ENCODE measurements around the gene MEIOB.

The MEIOB gene

GRCh38 chr16:1785846-1786170 is 86.2 kb downstream of the MEIOB start:
- DNase-seq = no peak

DNA sequence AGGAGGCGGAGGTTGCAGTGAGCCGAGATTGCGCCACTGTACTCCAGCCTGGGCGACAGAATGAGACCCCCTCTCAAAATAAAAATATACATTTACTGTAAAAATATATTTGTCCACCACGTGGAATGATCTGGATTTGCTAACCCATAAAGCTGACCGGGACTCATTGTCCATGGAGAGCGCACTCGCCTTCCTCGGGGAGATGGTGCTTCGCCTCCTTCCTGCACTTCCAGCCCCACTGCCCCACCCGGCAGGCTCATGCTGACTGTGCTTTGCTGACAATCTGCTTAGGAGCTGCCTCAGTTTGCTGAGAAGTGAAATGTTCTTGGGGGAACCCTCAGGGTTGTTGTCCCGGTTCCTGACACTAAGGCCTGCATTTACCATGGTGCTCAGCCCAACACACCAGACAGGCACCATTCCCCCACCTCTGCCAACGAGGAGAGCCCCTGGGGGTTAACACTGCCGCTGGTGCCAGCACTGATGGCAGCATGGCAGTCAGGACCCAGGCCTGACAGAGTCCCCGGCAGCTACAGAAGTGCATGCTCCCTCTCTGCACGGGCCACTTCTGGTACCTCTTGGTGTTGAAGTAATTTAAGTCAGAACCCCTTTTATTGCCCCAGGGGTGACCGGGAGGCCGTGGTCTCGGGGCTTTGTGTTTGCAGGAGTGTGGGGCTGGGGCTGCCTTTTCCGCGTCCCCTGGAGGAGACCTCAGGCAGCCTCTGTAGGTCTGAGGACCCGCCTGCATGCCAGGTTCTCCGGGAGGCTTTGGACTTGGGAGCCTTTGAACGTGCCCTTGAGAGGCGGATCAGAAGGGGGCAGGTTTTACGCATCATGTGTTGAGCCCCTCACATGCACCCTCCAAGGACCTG is 86.8 kb downstream of the MEIOB start:
- DNase-seq = no peak
